ENCODE data around the gene OCA2.
"Not testable (repeated sequence)": the region's sequence is repeated elsewhere in the genome, so short reads cannot be mapped to it uniquely, and the experiment has no call there.

Gene OCA2

GRCh38 chr15:27868828-27869404 is 230.2 kb downstream of the OCA2 start:
- no peak for DNase-seq

GRCh38 chr15:27867861-27868260 is 231.3 kb downstream of the OCA2 start:
- no peak for DNase-seq

DNA sequence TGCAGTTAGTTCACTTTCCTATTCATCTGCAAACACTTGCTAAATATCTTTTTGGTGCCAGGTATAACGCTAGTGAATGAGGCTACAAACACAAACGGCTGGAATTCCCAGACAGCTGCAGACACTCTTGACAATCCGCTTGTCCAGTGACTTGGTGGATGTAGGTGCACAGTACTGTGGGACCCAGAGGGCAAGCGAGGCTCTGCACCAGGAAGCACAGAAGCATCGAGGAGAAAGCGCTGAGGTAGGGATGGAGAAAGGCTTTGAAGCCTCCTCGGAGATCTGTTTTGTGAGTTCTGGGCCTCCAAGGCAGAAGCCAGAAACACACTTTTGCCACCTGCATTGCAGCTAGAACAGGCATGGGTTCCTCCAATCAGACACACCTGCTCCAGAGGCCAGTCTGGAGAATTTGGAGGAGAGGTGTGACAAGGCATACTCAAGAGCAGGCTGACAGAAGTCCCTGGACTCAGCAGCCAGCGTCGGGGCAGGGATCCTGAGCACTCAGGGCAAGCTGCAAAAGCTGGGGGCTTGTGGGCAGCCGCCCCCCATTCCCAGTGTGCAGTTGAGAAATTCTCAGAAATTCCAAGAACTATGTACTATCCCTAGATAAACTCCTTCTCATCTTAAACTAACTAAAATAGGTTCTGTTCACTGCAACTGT is 232.5 kb downstream of the OCA2 start:
- DNase-seq: no peak

DNA sequence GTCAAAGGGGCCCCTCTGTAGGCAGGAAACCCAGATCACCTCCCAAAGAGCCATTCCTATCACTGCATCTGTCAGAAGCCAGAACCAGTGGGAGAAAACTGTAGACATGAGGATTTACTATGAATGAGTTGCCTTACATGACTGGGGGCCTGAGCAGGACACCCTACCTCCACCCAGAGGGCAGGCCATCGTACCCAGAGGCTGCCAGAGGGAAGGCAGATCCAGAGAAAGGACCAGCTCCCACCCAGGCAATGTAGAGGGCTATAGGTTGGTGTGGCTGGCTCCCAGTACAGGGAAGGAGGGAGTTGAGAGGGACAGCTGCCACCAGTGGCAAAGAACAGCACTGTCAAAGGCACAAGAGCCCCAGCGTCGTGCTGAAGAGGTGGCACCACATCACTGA is 233.2 kb downstream of the OCA2 start:
- DNase-seq: no peak

GRCh38 chr15:27865323-27865922 is 233.7 kb downstream of the OCA2 start:
- DNase-seq: no peak

DNA sequence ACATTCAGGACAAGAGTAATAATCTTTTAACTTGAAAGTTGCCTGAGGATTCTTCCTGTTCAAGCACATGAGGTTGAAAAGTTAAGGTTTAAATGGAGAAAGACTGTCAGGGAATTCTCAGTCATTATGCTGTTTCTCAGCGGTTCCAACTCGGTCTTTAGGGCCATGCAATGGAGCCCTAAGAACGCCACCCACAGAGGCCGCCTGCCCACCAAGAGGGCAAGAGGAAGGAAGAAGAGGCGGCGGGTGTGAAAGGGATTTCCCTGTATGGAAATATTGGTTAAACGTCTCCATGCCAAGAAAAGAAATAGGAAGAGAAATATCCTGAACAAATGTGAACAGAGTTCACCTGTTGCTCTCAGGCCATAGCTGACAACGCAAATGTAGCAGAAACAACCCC is 234.4 kb downstream of the OCA2 start:
- DNase-seq: no peak

DNA sequence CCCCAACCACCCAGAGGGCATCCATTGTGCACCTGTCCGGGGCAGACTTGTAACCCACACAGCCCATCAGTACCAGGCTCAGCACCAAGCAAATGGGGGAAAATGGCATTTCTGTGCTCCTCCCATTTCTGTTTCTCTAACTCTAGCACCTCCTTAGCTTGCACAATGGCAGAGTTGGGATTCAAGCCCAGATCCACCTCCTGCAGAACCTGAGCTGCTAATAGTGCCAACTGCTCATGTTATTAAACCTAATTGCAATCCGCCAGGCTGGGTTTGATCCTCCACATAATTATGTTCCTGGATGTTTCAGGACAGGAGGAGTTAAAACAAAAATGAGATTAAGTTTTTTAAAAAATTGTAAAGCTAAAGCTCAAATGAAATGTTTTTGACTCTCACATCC is 235.0 kb downstream of the OCA2 start:
- no peak for DNase-seq

- DNase-seq: no peak
These were observed 236.1 kb downstream of the OCA2 start for GRCh38 chr15:27863000-27863399.

- no peak for DNase-seq
These were observed 237.9 kb downstream of the OCA2 start for GRCh38 chr15:27861171-27861570.

DNA sequence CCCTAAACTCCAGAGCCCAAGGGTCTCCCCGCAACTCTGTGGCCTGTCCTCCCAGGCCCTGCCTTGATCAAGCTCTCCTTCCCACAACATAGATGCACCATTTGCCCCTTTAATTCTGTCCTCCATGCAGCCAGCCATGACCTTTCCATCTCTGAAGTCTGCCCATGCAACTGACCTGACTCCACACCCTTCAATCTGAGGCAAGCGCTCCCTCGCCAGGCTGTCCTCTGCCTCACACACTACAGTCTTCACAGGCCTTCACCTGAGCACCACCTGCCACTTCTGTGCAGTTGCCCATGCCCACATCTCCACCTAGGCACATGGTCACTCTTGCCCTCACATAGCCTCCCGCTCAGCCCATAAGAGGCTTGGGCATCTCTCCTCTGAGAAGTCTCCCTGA is 244.0 kb downstream of the OCA2 start:
- DNase-seq: no peak

GRCh38 chr15:27854601-27855000 is 244.5 kb downstream of the OCA2 start:
- no peak for DNase-seq

DNA sequence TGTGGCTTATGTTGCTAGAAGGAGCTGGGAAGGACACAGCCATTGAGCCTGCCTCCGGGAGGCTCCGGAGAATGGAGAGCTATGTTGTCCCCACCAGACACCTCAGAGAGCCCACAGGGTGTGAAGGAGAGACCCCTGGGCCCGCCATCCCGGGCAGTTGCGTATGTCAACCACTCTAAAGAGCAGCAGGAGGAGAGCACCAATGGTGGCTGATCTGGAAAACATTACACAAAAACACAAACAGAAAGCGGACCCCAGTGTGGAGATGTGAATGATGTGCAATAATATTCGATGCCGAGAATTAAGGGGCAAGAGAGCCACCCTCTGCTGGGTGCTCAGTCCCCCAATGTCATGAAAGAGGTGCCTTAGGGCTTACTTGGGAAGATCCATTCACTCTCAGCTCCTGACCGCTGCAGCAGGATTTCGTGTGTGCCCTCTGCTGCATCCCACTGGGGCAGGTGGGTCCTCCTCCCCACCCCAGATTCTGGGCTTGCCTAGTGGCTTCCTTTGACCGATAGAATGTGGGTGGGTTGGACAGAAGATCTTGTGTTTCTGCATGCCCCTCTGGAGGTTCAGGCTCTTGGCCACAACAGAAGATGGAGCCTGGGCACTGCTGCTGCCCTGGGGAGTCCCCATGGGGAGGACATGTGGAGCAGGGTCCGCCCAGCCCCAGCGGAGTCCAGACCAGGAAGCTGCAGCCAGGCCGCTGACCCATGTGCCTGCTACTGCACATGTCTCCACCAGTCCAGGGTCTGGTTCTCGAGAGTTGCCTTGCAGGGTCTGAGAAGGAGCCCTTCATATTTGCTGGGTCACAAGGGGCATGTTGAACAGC is 245.3 kb downstream of the OCA2 start:
- DNase-seq: no peak

- DNase-seq: no peak
These were observed 247.3 kb downstream of the OCA2 start for GRCh38 chr15:27851858-27852210.

- DNase-seq: no peak
These were observed 247.9 kb downstream of the OCA2 start for GRCh38 chr15:27850981-27851857.

DNA sequence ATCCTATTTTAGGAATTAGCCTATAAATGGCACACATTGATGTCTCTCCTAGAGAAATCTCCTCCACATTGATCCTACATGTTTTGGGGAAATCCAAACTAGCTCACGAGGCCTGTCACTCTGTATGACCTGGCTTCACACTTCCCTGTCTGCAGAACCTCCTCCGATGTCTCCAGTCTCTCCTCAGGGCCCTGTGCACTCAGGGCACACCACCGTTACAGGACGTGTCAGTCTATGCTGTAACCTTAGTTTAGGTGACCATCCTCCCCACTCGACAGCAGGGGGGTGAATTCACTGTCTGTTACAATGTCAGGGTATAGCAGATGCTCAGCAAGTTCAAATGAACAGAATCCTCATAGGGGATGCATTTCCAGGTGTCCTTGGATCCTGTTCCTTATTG is 249.1 kb downstream of the OCA2 start:
- DNase-seq: no peak

GRCh38 chr15:27848936-27849335 is 250.2 kb downstream of the OCA2 start:
- not testable (repeated sequence) for DNase-seq

DNA sequence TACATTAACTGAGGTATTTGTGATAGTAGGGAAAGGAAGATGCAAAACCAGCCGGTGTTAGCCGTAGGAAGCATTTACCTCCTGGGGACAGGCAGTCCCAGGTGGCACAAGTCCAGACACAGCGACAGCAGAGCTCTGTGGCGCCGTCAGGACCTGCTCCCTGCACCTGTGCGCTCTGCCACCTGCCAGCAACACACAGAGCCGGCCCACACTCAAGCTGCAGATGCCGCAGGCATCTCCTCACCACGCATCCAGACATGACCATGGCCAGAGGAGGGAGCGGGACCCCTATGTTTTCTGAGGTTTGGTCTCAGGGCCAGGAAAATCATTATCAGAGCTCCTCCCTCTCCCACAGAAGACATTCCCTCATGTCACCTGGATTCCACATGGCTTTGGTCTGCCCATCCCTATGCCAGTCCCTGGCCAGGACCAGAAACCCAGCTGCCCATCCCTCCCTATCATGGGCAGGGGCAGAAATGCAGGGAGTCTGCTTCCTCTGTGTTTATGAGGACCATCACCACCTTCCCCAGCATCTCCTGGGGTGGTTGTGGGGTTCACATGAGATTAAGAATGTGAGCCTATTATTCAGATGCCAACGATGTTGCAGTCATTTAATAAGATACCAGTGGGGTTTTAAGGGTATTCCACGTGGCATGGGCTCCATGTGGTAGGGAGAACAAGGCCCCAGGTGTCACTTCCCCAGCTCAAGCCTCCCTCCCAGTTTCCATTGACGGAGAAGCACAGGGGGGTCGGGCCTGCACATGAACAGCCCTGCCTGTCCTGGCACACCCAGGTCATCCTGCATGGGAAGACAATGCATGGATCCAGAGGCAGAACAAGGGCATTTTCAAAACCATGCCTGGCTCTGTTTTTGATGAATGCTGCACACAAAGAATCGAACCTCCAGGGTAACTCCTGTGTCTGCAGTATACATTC is 251.1 kb downstream of the OCA2 start:
- no peak for DNase-seq

- no peak for DNase-seq
These were observed 252.3 kb downstream of the OCA2 start for GRCh38 chr15:27846722-27847395.

GRCh38 chr15:27845535-27846369 is 253.4 kb downstream of the OCA2 start:
- DNase-seq: no peak

DNA sequence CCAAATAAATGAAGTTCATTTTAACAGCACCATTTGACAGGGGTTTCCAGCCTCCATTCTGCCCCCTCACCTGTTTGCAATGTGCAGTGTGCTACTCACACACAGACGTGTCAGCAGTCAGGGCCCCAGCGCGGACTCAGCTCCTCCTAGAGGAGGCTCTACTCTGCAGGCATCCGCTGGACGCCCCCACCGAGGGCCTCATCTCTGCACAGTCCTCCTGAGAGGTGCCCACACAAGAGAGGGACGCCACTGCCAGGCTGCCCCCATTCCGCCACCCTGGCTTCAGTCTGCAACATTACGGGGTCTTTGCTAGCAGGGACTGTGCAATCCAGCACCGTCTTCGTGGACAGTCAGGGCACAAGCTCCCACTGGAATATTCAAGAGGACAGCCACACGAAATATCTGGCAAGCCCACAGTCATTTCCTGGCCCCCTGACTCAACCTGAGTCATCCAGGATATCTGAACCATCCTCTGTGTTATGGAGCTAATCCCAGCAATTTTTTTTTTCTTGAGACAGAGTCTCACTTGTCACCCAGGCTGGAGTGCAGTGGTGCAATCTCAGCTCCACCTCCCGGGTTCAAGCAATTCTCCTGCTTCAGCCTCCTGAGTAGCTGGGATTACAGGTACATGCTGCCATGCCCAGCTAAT is 255.0 kb downstream of the OCA2 start:
- no peak for DNase-seq

Measured in NCI-H524 treated with DMSO at 0.1 percent for 48 hours (cell line).